OCI-LY7 (cell line): Measurements from ENCODE around the gene UBXN6. TPM values are rescaled to one million over a fixed set of nuclear protein-coding genes. Genes with fewer than 3 reads are reported as not detected.

Source experiments
- Bru-seq: library from RNA; stranded (reverse); fragments of 400-500 nt; gene quantifications from one replicate; lab custom pipeline; 2021; lab: Mats Ljungman, UMichigan
- BruChase-seq, 2 experiments: library from RNA; stranded (reverse); fragments of 400-500 nt; gene quantifications; one replicate each; lab custom pipeline; 2021; lab: Mats Ljungman, UMichigan
- BruUV-seq: library from RNA; stranded (reverse); fragments of 400-500 nt; replicated peaks from 2 replicates; lab custom pipeline; 2021; lab: Mats Ljungman, UMichigan
- CTCF ChIA-PET: fragments of 300-600 bp; sonication (Branson Sonifier 250); formaldehyde crosslinking; loops from one replicate; lab custom pipeline; 2022; ENCODE audit warnings: antibody characterized with exemption; ENCODE audit not compliant: unreplicated experiment; lab: Charles Lee
- POLR2A ChIA-PET: fragments of 300-600 bp; sonication (Branson Sonifier 250); formaldehyde crosslinking; loops from one replicate; lab custom pipeline; 2022; ENCODE audit warnings: antibody characterized with exemption; lab: Charles Lee
- DNase-seq: peaks from one replicate; pipeline ENCODE4 v3.0.0-alpha.2; 2015; ENCODE audit warnings: low spot score
- H2AFZ ChIP-seq: fragments of 200-600 bp; sonication (generic), shearing (Covaris generic); 2 replicates; pipeline ENCODE4 v1.6.1; 2014; ENCODE audit warnings: mild to moderate bottlenecking, antibody characterized with exemption, low read length, moderate library complexity
- H3K27ac ChIP-seq: fragments of 200-600 bp; sonication (generic); 2 replicates; pipeline ENCODE4 v1.5.1; 2014; ENCODE audit warnings: mixed run types, low read depth, mild to moderate bottlenecking, moderate library complexity, low read length, inconsistent platforms; ENCODE audit not compliant: poor library complexity, severe bottlenecking
- H3K36me3 ChIP-seq: fragments of 200-600 bp; sonication (generic); 2 replicates; pipeline ENCODE4 v1.6.1; 2014; ENCODE audit warnings: mild to moderate bottlenecking, antibody characterized with exemption, low read length, moderate library complexity, mixed read lengths; ENCODE audit not compliant: insufficient read depth
- H3K4me1 ChIP-seq: fragments of 200-600 bp; sonication (generic); 2 replicates; pipeline ENCODE4 v1.5.1; 2014; ENCODE audit warnings: mild to moderate bottlenecking, low read length; ENCODE audit not compliant: insufficient read depth, poor library complexity, severe bottlenecking
- H3K4me2 ChIP-seq: fragments of 200-600 bp; sonication (generic); 2 replicates; pipeline ENCODE4 v1.6.1; 2014; ENCODE audit warnings: mild to moderate bottlenecking, low read length
- H3K4me3 ChIP-seq: fragments of 200-600 bp; sonication (generic); 2 replicates; pipeline ENCODE4 v1.5.1; 2014; ENCODE audit warnings: mild to moderate bottlenecking, low read depth, low read length; ENCODE audit not compliant: poor library complexity, severe bottlenecking
- H3K79me2 ChIP-seq: fragments of 200-600 bp; sonication (generic); 2 replicates; pipeline ENCODE4 v1.6.1; 2016; ENCODE audit warnings: low read depth, mild to moderate bottlenecking, low read length, moderate library complexity, mixed read lengths; ENCODE audit not compliant: insufficient read depth
- H3K9me2 ChIP-seq: fragments of 200-600 bp; sonication (generic); 2 replicates; pipeline ENCODE4 v1.6.1; 2016; ENCODE audit warnings: mild to moderate bottlenecking, low read length, mixed read lengths; ENCODE audit not compliant: insufficient read depth
- H3K9me3 ChIP-seq: fragments of 200-600 bp; sonication (generic); 2 replicates; pipeline ENCODE4 v1.6.1; 2014; ENCODE audit warnings: mild to moderate bottlenecking, mixed run types, low read length, mixed read lengths
- H4K20me1 ChIP-seq: fragments of 200-600 bp; sonication (generic); 2 replicates; pipeline ENCODE4 v1.6.1; 2014; ENCODE audit warnings: mild to moderate bottlenecking, antibody characterized with exemption, low read length, moderate library complexity, mixed read lengths; ENCODE audit not compliant: insufficient read depth
- EZH2phosphoT487 ChIP-seq: fragments of 200-600 bp; sonication (generic); IDR thresholded peaks from 2 replicates; pipeline ENCODE4 v1.6.1; 2018; ENCODE audit warnings: low read depth, borderline replicate concordance, mild to moderate bottlenecking, mixed run types, antibody characterized with exemption, low read length, moderate library complexity, mixed read lengths
- intact Hi-C: fragments of 100-400 bp; cut with micrococcal nuclease; formaldehyde crosslinking; loops from one replicate; pipeline ENCODE4 v1.10.0; 2022; ENCODE audit not compliant: unreplicated experiment
- long read RNA-seq: library from polyadenylated mRNA; stranded (forward); transcript quantifications from one replicate; pipeline ENCODE4 v2.0.0, GENCODE V29; 2022
- total RNA-seq, 2 experiments: library from RNA; depleted of rRNA in 1 of 2; stranded (reverse); fragments of >200 nt in 1 of 2; shearing (Covaris generic) in 1 of 2; gene quantifications; 2 replicates each; pipeline ENCODE4 v1.2.3, GENCODE V29; 2014 to 2022
- TF ChIP-seq, protein P1 (sequence below): fragments of 200-600 bp; sonication (generic); conservative IDR thresholded peaks from 2 replicates; pipeline ENCODE4 v1.5.1; 2014; ENCODE audit warnings: mild to moderate bottlenecking, antibody characterized with exemption, low read length, moderate library complexity, mixed read lengths

Gene UBXN6, protein sequence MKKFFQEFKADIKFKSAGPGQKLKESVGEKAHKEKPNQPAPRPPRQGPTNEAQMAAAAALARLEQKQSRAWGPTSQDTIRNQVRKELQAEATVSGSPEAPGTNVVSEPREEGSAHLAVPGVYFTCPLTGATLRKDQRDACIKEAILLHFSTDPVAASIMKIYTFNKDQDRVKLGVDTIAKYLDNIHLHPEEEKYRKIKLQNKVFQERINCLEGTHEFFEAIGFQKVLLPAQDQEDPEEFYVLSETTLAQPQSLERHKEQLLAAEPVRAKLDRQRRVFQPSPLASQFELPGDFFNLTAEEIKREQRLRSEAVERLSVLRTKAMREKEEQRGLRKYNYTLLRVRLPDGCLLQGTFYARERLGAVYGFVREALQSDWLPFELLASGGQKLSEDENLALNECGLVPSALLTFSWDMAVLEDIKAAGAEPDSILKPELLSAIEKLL
- total RNA-seq (2014; rRNA removed; shearing (Covaris generic)): 42.3 and 43.5 TPM in 2 replicates
- total RNA-seq (2022): 51.9 and 57.0 TPM in 2 replicates
- Bru-seq, nascent RNA: percentile 47 among the genes with signal in this experiment
- percentile 63 among the genes with signal in this experiment for BruChase-seq, experiment 1, labeled RNA remaining after a 6-hour chase
- BruChase-seq, experiment 2, labeled RNA remaining after a 2-hour chase: percentile 55 among the genes with signal in this experiment
- long read RNA-seq, full-length matches to known transcripts: 8 of 25 reads
- long read RNA-seq, partial matches to known transcripts: 7 of 25 reads
- long read RNA-seq, other reads (novel, unspliced or antisense): 10 of 25 reads

DNA sequence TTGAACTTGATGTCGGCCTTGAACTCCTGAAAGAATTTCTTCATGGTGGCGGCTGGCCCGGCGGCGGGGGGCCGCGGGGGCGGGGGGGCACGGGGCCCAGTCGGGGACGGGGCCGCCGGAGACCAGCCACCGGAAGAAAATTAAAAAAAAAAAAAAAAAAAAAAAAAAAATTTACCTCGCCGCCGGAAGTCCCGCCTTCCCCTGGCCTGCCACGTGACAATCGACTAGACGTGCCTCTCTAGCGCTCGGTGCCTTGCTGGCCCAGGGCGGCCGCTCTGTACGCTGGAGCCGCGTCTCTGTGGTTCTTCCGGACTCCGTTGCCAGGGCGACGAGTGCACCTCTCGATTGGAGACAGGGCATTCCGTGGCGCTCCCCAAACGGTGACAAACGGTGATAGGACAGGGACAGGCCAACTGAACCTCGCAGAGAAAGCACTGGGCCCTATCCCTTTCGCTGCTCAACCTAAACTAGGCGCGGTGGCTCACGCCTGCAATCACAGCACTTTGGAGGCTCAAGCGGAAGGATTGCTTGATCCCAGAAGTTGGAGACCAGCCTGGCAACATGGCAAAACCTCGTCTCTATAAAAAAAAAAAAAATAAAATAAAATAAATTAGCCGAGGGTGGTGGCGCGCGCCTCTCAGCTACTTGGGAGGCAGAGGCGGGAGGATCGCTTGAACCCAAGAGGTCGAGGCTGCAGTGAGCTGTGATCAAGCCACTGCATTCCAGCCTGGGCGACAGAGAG lies at the start of gene UBXN6:
UBXN6 (minus strand) TSS at position 141 of the 742 bp plus-strand sequence; CDS start at position 44, 97 bp downstream.
- CTCF ChIA-PET: no interaction called here
- peak within 1 kb of the TSS; percentile 82 for H3K4me3 ChIP-seq

DNA sequence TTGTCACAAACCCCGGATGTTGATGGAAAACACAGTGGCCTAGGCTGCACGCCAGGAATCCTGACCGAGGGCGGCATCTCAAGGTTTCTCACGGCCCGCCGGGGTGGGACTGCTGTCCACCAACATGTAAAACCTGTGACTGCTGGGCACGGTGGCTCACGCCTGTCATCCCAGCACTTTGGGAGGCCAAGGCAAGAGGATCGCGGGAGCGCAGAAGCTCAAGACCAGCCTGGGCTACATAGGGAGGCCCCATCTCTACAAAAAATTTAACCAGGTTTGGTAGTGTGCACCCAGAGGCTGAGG lies 49.5 kb upstream of the UBXN6 start:
- TF ChIP-seq EZH2phosphoT487: no peak
- TF ChIP-seq, protein P1, sequence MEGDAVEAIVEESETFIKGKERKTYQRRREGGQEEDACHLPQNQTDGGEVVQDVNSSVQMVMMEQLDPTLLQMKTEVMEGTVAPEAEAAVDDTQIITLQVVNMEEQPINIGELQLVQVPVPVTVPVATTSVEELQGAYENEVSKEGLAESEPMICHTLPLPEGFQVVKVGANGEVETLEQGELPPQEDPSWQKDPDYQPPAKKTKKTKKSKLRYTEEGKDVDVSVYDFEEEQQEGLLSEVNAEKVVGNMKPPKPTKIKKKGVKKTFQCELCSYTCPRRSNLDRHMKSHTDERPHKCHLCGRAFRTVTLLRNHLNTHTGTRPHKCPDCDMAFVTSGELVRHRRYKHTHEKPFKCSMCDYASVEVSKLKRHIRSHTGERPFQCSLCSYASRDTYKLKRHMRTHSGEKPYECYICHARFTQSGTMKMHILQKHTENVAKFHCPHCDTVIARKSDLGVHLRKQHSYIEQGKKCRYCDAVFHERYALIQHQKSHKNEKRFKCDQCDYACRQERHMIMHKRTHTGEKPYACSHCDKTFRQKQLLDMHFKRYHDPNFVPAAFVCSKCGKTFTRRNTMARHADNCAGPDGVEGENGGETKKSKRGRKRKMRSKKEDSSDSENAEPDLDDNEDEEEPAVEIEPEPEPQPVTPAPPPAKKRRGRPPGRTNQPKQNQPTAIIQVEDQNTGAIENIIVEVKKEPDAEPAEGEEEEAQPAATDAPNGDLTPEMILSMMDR: no peak
- CTCF ChIA-PET: no interaction called here

More for the DNA sequence above, at the start of gene UBXN6:
- peak; percentile 99 for DNase-seq
- H3K9me3 ChIP-seq: no peaks in the 10 kb centered on the region
- no peaks in the 10 kb centered on the region; the same call in 1 of the 2 replicates for H4K20me1 ChIP-seq
- no peaks in the 10 kb centered on the region for H3K9me2 ChIP-seq
- H2AFZ ChIP-seq: peak within 1 kb of the TSS; percentile 66
- no TSS peak for BruUV-seq
- peaks cover 8% of the 10 kb centered on the region; the same call in 1 of the 2 replicates for H3K36me3 ChIP-seq
- peak within 1 kb of the TSS; percentile 32 for H3K27ac ChIP-seq
- peaks cover 11% of the 10 kb centered on the region; the same call in 1 of the 2 replicates for H3K79me2 ChIP-seq
- intact Hi-C loops: no loop called here
- POLR2A ChIA-PET: interaction anchor here (0.7 to 1.4 kb wide), 4 partner anchors 11 to 134 kb away, joined by 3 to 9 read pairs (median 3); no protein-coding TSS in a partner anchor
- no peak for TF ChIP-seq EZH2phosphoT487
- TF ChIP-seq, protein P1: no peak
- H3K4me1 ChIP-seq: peaks cover 15% of the 10 kb centered on the region
- H3K4me2 ChIP-seq: peak within 1 kb of the TSS; percentile 99

More for the DNA sequence above, 49.5 kb upstream of the UBXN6 start:
- Histone ChIP-seq H3K27ac (no peak overlapping the region), H3K9me3 (no peaks in the 10 kb centered on the region), H2AFZ (no peak overlapping the region), H3K79me2 (no peaks in the 10 kb centered on the region), H3K9me2 (no peaks in the 10 kb centered on the region), H3K4me2 (no peak overlapping the region), H4K20me1 (no peaks in the 10 kb centered on the region), H3K4me3 (no peak overlapping the region), H3K36me3 (peaks cover 6% of the 10 kb centered on the region; the same call in 1 of the 2 replicates), H3K4me1 (no peaks in the 10 kb centered on the region)
- no peak for DNase-seq
- intact Hi-C loops: no loop called here
- POLR2A ChIA-PET: no interaction called here
- no TSS peak for BruUV-seq
